HepG2 (cell line): ENCODE data around the gene SORBS2. TPM values are rescaled to one million over a fixed set of nuclear protein-coding genes. Genes with fewer than 3 reads are reported as not detected.

Experiments used
- ATAC-seq: fragments of 200-7000 bp; cut with Tn5 transposase; 3 replicates; pipeline ENCODE4 v1.9.1; 2020; ENCODE audit warnings: mild to moderate bottlenecking, moderate library complexity
- BruUV-seq: library from RNA; stranded (reverse); fragments of 400-500 nt; replicated peaks from 2 replicates; lab custom pipeline; 2021; lab: Mats Ljungman, UMichigan
- CTCF ChIA-PET: fragments of 300-600 bp; formaldehyde crosslinking; extraction: SDS; loops from one replicate; lab custom pipeline; 2021; ENCODE audit warnings: low total read pairs, inconsistent platforms, low intra/inter-chr PET ratio; lab: Yijun Ruan, JAX
- POLR2A ChIA-PET: fragments of 350-600 bp; sonication (Branson Sonifier 250); formaldehyde crosslinking; loops from one replicate; lab custom pipeline; 2020; ENCODE audit warnings: antibody characterized with exemption, inconsistent platforms; lab: Yijun Ruan, JAX
- DNase-seq: peaks from one replicate; pipeline ENCODE4 v3.0.0-alpha.2; 2015; ENCODE audit warnings: low spot score
- FAIRE-seq: peaks from 3 replicates; lab custom pipeline; 2011; peaks lifted over from hg19 to GRCh38; lab: Jason Lieb, UNC
- H2AFZ ChIP-seq: one replicate; pipeline ENCODE4 v1.6.1; 2011; ENCODE audit warnings: low read length, inconsistent platforms
- H3K27ac ChIP-seq: fragments of 300-600 bp; 3 replicates; pipeline ENCODE4 v1.8.0; 2011; ENCODE audit warnings: mixed run types, mild to moderate bottlenecking, mixed read lengths, low read length, inconsistent platforms; ENCODE audit not compliant: insufficient read depth; ENCODE audit errors: extremely low read length
- H3K27me3 ChIP-seq, 2 experiments: fragments of 200-600 bp in 1 of 2; 2 replicates in 1 of 2; 3 replicates in 1 of 2; pipeline versions ENCODE4 v1.6.0 to v1.8.0; 2011; ENCODE audit warnings: low read length in 2 of 2, mild to moderate bottlenecking in 2 of 2, moderate library complexity in 2 of 2, inconsistent platforms in 1 of 2; ENCODE audit not compliant: insufficient read depth in 2 of 2, control insufficient read depth in 1 of 2
- H3K36me3 ChIP-seq, 2 experiments: fragments of 200-600 bp in 1 of 2; replicated peaks in 1 of 2; 2 replicates in 1 of 2; 3 replicates in 1 of 2; pipeline versions ENCODE4 v1.5.1 to v1.8.0; 2011; ENCODE audit warnings: low read length in 2 of 2, inconsistent platforms in 1 of 2; ENCODE audit not compliant: insufficient read depth in 2 of 2, control insufficient read depth in 1 of 2
- H3K4me1 ChIP-seq: 2 replicates; pipeline ENCODE4 v1.5.1; 2012; ENCODE audit warnings: low read length, inconsistent platforms; ENCODE audit not compliant: insufficient read depth
- H3K4me2 ChIP-seq: 2 replicates; pipeline ENCODE4 v1.6.0; 2011; ENCODE audit warnings: low read depth, low read length, inconsistent platforms
- H3K4me3 ChIP-seq, 3 experiments: fragments of 200-600 bp in 1 of 3; sonication (generic), shearing (Covaris generic) in 1 of 3; replicated peaks in 1 of 3; 2 replicates each; pipeline ENCODE4 v1.5.1; 2011 to 2016; ENCODE audit warnings: low read length in 3 of 3, inconsistent platforms in 2 of 3, low read depth in 2 of 3, mild to moderate bottlenecking in 2 of 3, control low read depth in 1 of 3, mixed read lengths in 1 of 3; ENCODE audit not compliant: insufficient read depth in 1 of 3
- H3K79me2 ChIP-seq: one replicate; pipeline ENCODE4 v1.6.1; 2011; ENCODE audit warnings: low read length, inconsistent platforms; ENCODE audit not compliant: insufficient read depth
- H3K9ac ChIP-seq: 2 replicates; pipeline ENCODE4 v1.6.0; 2011; ENCODE audit warnings: mild to moderate bottlenecking, low read depth, low read length, inconsistent platforms; ENCODE audit not compliant: insufficient read depth
- H3K9me3 ChIP-seq: 2 replicates; pipeline ENCODE4 v1.5.1; 2012; ENCODE audit warnings: mild to moderate bottlenecking, low read length
- H4K20me1 ChIP-seq: 2 replicates; pipeline ENCODE4 v1.6.0; 2011; ENCODE audit warnings: inconsistent platforms, mild to moderate bottlenecking, low read length, moderate library complexity; ENCODE audit not compliant: insufficient read depth
- BCL6 ChIP-seq: IDR thresholded peaks from 2 replicates; pipeline ENCODE4 v1.6.1; 2016; ENCODE audit warnings: missing genetic modification reagents, missing compliant biosample characterization
- CCDC6 ChIP-seq: sonication (generic); formaldehyde crosslinking; IDR thresholded peaks from 2 replicates; pipeline ENCODE4 v1.8.1; 2022; ENCODE audit warnings: mild to moderate bottlenecking, missing genetic modification reagents, moderate library complexity
- CHD4 ChIP-seq: fragments of 200-600 bp; sonication (generic); IDR thresholded peaks from 2 replicates; pipeline ENCODE4 v1.7.0; 2017; ENCODE audit warnings: mild to moderate bottlenecking, low read length, borderline replicate concordance
- DNMT3B ChIP-seq: conservative IDR thresholded peaks from 2 replicates; pipeline ENCODE4 v1.6.1; 2016; ENCODE audit warnings: missing biosample characterization, control low read depth
- JUND ChIP-seq: sonication (generic); formaldehyde crosslinking; IDR thresholded peaks from 2 replicates; pipeline ENCODE4 v1.8.0; 2022; ENCODE audit warnings: mild to moderate bottlenecking, missing genetic modification reagents
- KDM4B ChIP-seq: sonication (generic); formaldehyde crosslinking; IDR thresholded peaks from 2 replicates; pipeline ENCODE4 v1.4.0; 2020; ENCODE audit warnings: missing genetic modification reagents
- MEIS1 ChIP-seq: sonication (generic); formaldehyde crosslinking; IDR thresholded peaks from 2 replicates; pipeline ENCODE4 v1.9.0; 2021; ENCODE audit warnings: mild to moderate bottlenecking, missing genetic modification reagents, moderate library complexity, borderline replicate concordance
- MXD4 ChIP-seq: IDR thresholded peaks from 2 replicates; pipeline ENCODE4 v1.6.1; 2016; ENCODE audit warnings: mild to moderate bottlenecking, missing biosample characterization, missing genetic modification reagents
- RBM22 ChIP-seq: fragments of 200-400 bp; formaldehyde crosslinking; optimal IDR thresholded peaks from 2 replicates; pipeline ENCODE3; 2017; ENCODE audit warnings: mild to moderate bottlenecking, low read length, moderate library complexity
- SPEN ChIP-seq: sonication (generic); formaldehyde crosslinking; IDR thresholded peaks from 2 replicates; pipeline ENCODE4 v1.5.1; 2020; ENCODE audit warnings: low read depth, mild to moderate bottlenecking, missing genetic modification reagents
- SRF ChIP-seq: IDR thresholded peaks from 2 replicates; pipeline ENCODE4 v1.6.1; 2011; ENCODE audit warnings: mild to moderate bottlenecking, low read depth, low read length, moderate library complexity
- TSC22D2 ChIP-seq: sonication (generic); formaldehyde crosslinking; IDR thresholded peaks from 2 replicates; pipeline ENCODE4 v1.5.1; 2020; ENCODE audit warnings: missing genetic modification reagents, mild to moderate bottlenecking, borderline replicate concordance
- ZNF30 ChIP-seq: sonication (generic); formaldehyde crosslinking; IDR thresholded peaks from 2 replicates; pipeline ENCODE4 v1.5.0; 2020; ENCODE audit warnings: mild to moderate bottlenecking, missing genetic modification reagents
- ZNF577 ChIP-seq: sonication (generic); formaldehyde crosslinking; IDR thresholded peaks from 2 replicates; pipeline ENCODE4 v1.4.0; 2020; ENCODE audit warnings: mild to moderate bottlenecking, low read depth, missing genetic modification reagents, borderline replicate concordance
- ZNF777 ChIP-seq: sonication (generic); formaldehyde crosslinking; IDR thresholded peaks from 2 replicates; pipeline ENCODE4 v1.4.0; 2020; ENCODE audit warnings: missing genetic modification reagents
- WGBS: methylation state at CpG from one replicate; pipeline ENCODE4 v1.1.6; 2017; ENCODE audit warnings: low lambda C conversion rate; 5-methylcytosine and 5-hydroxymethylcytosine counted together
- in situ Hi-C: cut with HindIII; loops from 2 replicates; pipeline ENCODE4 v1.10.0; 2017; ENCODE audit warnings: low pct_unique_long_range_greater_than_20kb; ENCODE audit not compliant: extremely low pct_ligation_motif_present
- intact Hi-C: fragments of 100-400 bp; cut with micrococcal nuclease; formaldehyde crosslinking; loops from one replicate; pipeline ENCODE4 v1.10.0; 2022; ENCODE audit not compliant: unreplicated experiment
- polyA plus RNA-seq, 8 experiments: library from polyadenylated mRNA; depleted of rRNA in 3 of 8; stranded (reverse) in 7 of 8; unstranded in 1 of 8; fragments of >200 nt; fragmentation: Illumina TruSeq in 4 of 8; extraction: Trizol in 4 of 8; gene quantifications; 2 replicates each; pipeline versions ENCODE4 v1.2.1 to v1.2.3, GENCODE V29; 2011 to 2016; ENCODE audit warnings: low read depth in 4 of 8, missing spikeins in 1 of 8, mixed read lengths in 1 of 8; ENCODE audit not compliant: insufficient read depth in 1 of 8
- total RNA-seq, 5 experiments: library from RNA; depleted of rRNA; stranded (reverse); fragments of >200 nt; fragmentation: Illumina TruSeq; extraction: Trizol; gene quantifications; 2 replicates each; pipeline ENCODE4 v1.2.3, GENCODE V29; 2016; ENCODE audit warnings: low read depth in 1 of 5
- TF ChIP-seq, protein P1 (sequence below): sonication (generic); formaldehyde crosslinking; IDR thresholded peaks from 2 replicates; pipeline ENCODE4 v1.4.0; 2020; ENCODE audit warnings: missing genetic modification reagents, borderline replicate concordance

Gene SORBS2
- total and polyA plus RNA-seq, 2 of the 13 experiments (the other 11 are each of a cell fraction or from before 2014, with no cell fraction given), result 25.0 to 80.5 TPM

DNA sequence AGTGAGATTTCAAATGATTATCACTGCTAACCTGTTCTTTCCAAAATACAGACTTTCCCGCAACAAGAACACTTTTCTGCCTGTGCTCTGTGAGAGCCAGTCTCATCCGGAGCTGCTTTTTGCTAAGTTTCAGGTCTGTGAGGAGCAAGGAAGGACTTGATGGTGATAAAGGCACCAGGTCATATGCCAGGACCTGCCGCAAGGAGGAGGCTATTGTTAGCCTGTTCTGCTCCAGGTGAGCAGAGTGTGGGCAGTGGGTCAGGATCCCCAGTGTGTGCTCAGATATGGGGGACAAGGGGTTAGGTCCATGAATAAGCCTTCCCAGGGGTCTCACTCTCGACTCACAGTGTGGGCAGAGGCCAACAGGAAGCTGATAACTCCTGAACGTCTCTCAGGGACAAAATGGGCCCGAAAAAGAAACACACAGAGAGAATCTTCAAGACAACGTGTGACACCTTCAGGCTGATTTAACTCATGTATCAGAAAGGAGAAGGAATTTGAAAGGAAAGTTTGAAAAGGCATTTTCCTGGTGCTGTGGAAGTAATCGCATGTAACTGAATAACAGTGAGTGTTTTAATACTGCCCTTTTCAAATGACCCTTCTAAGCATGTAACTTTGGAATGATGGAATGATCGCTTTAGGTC is 219.0 kb downstream of the SORBS2 start:
- peaks cover 18% of the 10 kb centered on the region for H3K4me1 ChIP-seq
- H2AFZ ChIP-seq, result no peak overlapping the region
- no TSS peak for BruUV-seq
- CTCF ChIA-PET, result no interaction called here
- no peaks in the 10 kb centered on the region for H3K9me3 ChIP-seq
- in situ Hi-C loops (loop anchor here (5.0 to 10.0 kb wide), 2 partner anchors 78 to 116 kb away; no protein-coding TSS in a partner anchor), intact Hi-C loops (loop anchor here (5.0 kb wide), 1 partner anchor 56 kb away; the partner anchor contains the start of gene PDLIM3)
- H3K4me3 ChIP-seq, result no peak overlapping the region
- no peaks in the 10 kb centered on the region for H3K27me3 ChIP-seq
- TF ChIP-seq DNMT3B (CRISPR knock-in tag), result no peak
- TF ChIP-seq MXD4 (CRISPR knock-in tag), result no peak
- no peak for TF ChIP-seq TSC22D2 (CRISPR knock-in tag)
- TF ChIP-seq CHD4, result no peak
- no peak for TF ChIP-seq ZNF577 (CRISPR knock-in tag)
- no peak for TF ChIP-seq ZNF777 (CRISPR knock-in tag)
- TF ChIP-seq JUND, result no peak
- TF ChIP-seq, protein P1, sequence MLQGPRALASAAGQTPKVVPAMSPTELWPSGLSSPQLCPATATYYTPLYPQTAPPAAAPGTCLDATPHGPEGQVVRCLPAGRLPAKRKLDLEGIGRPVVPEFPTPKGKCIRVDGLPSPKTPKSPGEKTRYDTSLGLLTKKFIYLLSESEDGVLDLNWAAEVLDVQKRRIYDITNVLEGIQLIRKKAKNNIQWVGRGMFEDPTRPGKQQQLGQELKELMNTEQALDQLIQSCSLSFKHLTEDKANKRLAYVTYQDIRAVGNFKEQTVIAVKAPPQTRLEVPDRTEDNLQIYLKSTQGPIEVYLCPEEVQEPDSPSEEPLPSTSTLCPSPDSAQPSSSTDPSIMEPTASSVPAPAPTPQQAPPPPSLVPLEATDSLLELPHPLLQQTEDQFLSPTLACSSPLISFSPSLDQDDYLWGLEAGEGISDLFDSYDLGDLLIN (CRISPR knock-in tag), result no peak
- TF ChIP-seq ZNF30 (CRISPR knock-in tag), result no peak
- no peak for TF ChIP-seq SPEN (CRISPR knock-in tag)
- no peak for TF ChIP-seq SRF
- TF ChIP-seq RBM22, result no peak
- no peak for TF ChIP-seq MEIS1 (CRISPR knock-in tag)
- no peak for TF ChIP-seq KDM4B (CRISPR knock-in tag)
- no peak for TF ChIP-seq CCDC6
- TF ChIP-seq BCL6 (CRISPR knock-in tag), result no peak
- H3K9ac ChIP-seq, result no peak overlapping the region
- WGBS, result 98% methylated on average over 9 of the region's 9 CpGs
- DNase-seq, result no peak
- no peak overlapping the region for H3K4me2 ChIP-seq
- no peaks in the 10 kb centered on the region for H4K20me1 ChIP-seq
- no peak for FAIRE-seq
- peaks cover 0 to 5% of the 10 kb centered on the region in 2 experiments; a peak in 1 of 5 replicates for H3K36me3 ChIP-seq
- H3K27ac ChIP-seq, result no peak overlapping the region
- ATAC-seq, result no peak
- POLR2A ChIA-PET, result no interaction called here
- H3K79me2 ChIP-seq, result no peaks in the 10 kb centered on the region
